IMR-90 (cell line): ENCODE measurements around the gene CUX1. TPM values are rescaled to one million over a fixed set of nuclear protein-coding genes. Genes with fewer than 3 reads are reported as not detected.

Experiments used
- ATAC-seq: fragments of 200-7000 bp; cut with Tn5 transposase; 2 replicates; pipeline ENCODE4 v1.9.1; 2020; ENCODE audit warnings: low read depth, mild to moderate bottlenecking, moderate library complexity
- BruUV-seq: library from RNA; stranded (reverse); fragments of 400-500 nt; replicated peaks from 2 replicates; lab custom pipeline; 2021; lab: Mats Ljungman, UMichigan
- CTCF ChIA-PET: fragments of 300-600 bp; formaldehyde crosslinking; extraction: SDS; loops from one replicate; lab custom pipeline; 2021; ENCODE audit warnings: antibody characterized with exemption; lab: Yijun Ruan, JAX
- POLR2A ChIA-PET: fragments of 300-600 bp; sonication (Branson Sonifier 250); formaldehyde crosslinking; loops from one replicate; lab custom pipeline; 2022; ENCODE audit warnings: antibody characterized with exemption; ENCODE audit not compliant: unreplicated experiment; lab: Charles Lee
- DNase-seq: peaks from one replicate; pipeline ENCODE4 v3.0.0; 2013
- H2AFZ ChIP-seq: replicated peaks from 2 replicates; pipeline ENCODE3; 2013; ENCODE audit warnings: low read length, mild to moderate bottlenecking; ENCODE audit not compliant: poor library complexity
- H2AK5ac ChIP-seq: 2 replicates; pipeline ENCODE4 v1.6.1; 2013; ENCODE audit warnings: low read depth, low read length, inconsistent platforms
- H2AK9ac ChIP-seq: replicated peaks from 2 replicates; pipeline ENCODE3; 2013; ENCODE audit warnings: mild to moderate bottlenecking, low read depth, low read length, moderate library complexity; ENCODE audit not compliant: poor library complexity
- H2BK120ac ChIP-seq: 2 replicates; pipeline ENCODE4 v1.6.1; 2013; ENCODE audit warnings: low read depth, low read length, inconsistent platforms
- H2BK15ac ChIP-seq: 3 replicates; pipeline ENCODE4 v1.6.1; 2013; ENCODE audit warnings: low read depth, low read length, inconsistent platforms
- H2BK20ac ChIP-seq: 2 replicates; pipeline ENCODE4 v1.6.1; 2013; ENCODE audit warnings: low read depth, mild to moderate bottlenecking, inconsistent platforms, low read length, moderate library complexity
- H2BK5ac ChIP-seq: 2 replicates; pipeline ENCODE4 v1.6.1; 2013; ENCODE audit warnings: mild to moderate bottlenecking, low read depth, low read length, inconsistent platforms; ENCODE audit not compliant: poor library complexity, severe bottlenecking
- H3K14ac ChIP-seq: replicated peaks from 2 replicates; pipeline ENCODE4 v1.6.1; 2013; ENCODE audit warnings: low read depth, low read length, inconsistent platforms
- H3K18ac ChIP-seq: 2 replicates; pipeline ENCODE4 v1.6.1; 2013; ENCODE audit warnings: low read depth, low read length, control low read depth
- H3K23ac ChIP-seq: 2 replicates; pipeline ENCODE4 v1.6.1; 2013; ENCODE audit warnings: low read depth, low read length, inconsistent platforms
- H3K27ac ChIP-seq: 2 replicates; pipeline ENCODE4 v1.5.1; 2013; ENCODE audit warnings: mild to moderate bottlenecking, control low read depth, low read length; ENCODE audit not compliant: insufficient read depth
- H3K27me3 ChIP-seq: 2 replicates; pipeline ENCODE4 v1.6.1; 2013; ENCODE audit warnings: low read length; ENCODE audit not compliant: control insufficient read depth, insufficient read depth
- H3K36me3 ChIP-seq: 2 replicates; pipeline ENCODE4 v1.6.1; 2013; ENCODE audit warnings: low read length, mixed read lengths; ENCODE audit not compliant: control insufficient read depth, insufficient read depth
- H3K4ac ChIP-seq: 2 replicates; pipeline ENCODE4 v1.6.1; 2013; ENCODE audit warnings: low read depth, low read length, inconsistent platforms
- H3K4me1 ChIP-seq: 2 replicates; pipeline ENCODE4 v1.6.1; 2013; ENCODE audit warnings: low read length, mixed read lengths; ENCODE audit not compliant: control insufficient read depth, insufficient read depth
- H3K4me2 ChIP-seq: 2 replicates; pipeline ENCODE4 v1.6.1; 2013; ENCODE audit warnings: low read depth, mild to moderate bottlenecking, control low read depth, low read length, moderate library complexity
- H3K4me3 ChIP-seq: 2 replicates; pipeline ENCODE4 v1.5.1; 2013; ENCODE audit warnings: low read depth, mild to moderate bottlenecking, control low read depth, low read length, moderate library complexity; ENCODE audit not compliant: insufficient read depth
- H3K56ac ChIP-seq: 2 replicates; pipeline ENCODE4 v1.6.1; 2013; ENCODE audit warnings: low read length, inconsistent platforms; ENCODE audit not compliant: insufficient read depth; ENCODE audit errors: extremely low read depth
- H3K79me1 ChIP-seq, 2 experiments: 2 replicates each; pipeline ENCODE4 v1.6.1; 2013; ENCODE audit warnings: low read length in 2 of 2, inconsistent platforms in 1 of 2, low read depth in 1 of 2
- H3K9ac ChIP-seq: 2 replicates; pipeline ENCODE4 v1.6.1; 2013; ENCODE audit warnings: low read depth, low read length, control low read depth
- H3K9me1 ChIP-seq: 2 replicates; pipeline ENCODE4 v1.6.1; 2013; ENCODE audit warnings: low read length, inconsistent platforms; ENCODE audit not compliant: insufficient read depth
- H3K9me3 ChIP-seq: 2 replicates; pipeline ENCODE4 v1.6.1; 2013; ENCODE audit warnings: low read length; ENCODE audit not compliant: control insufficient read depth, insufficient read depth
- H4K20me1 ChIP-seq: 2 replicates; pipeline ENCODE4 v1.6.1; 2013; ENCODE audit warnings: low read length, inconsistent platforms; ENCODE audit not compliant: insufficient read depth
- H4K5ac ChIP-seq: 2 replicates; pipeline ENCODE4 v1.6.1; 2013; ENCODE audit warnings: mild to moderate bottlenecking, low read depth, low read length, control low read depth
- H4K8ac ChIP-seq, 2 experiments: 2 replicates each; pipeline ENCODE4 v1.6.1; 2013; ENCODE audit warnings: low read depth in 2 of 2, low read length in 2 of 2, control low read depth in 1 of 2, inconsistent platforms in 1 of 2
- H4K91ac ChIP-seq: 2 replicates; pipeline ENCODE4 v1.6.1; 2013; ENCODE audit warnings: low read depth, low read length, inconsistent platforms; ENCODE audit not compliant: insufficient read depth
- BHLHE40 ChIP-seq: fragments of 150-350 bp; IDR thresholded peaks from 2 replicates; pipeline ENCODE4 v1.6.1; 2016; ENCODE audit warnings: mild to moderate bottlenecking, low read depth, low read length
- ELK1 ChIP-seq: fragments of 150-350 bp; IDR thresholded peaks from 2 replicates; pipeline ENCODE4 v1.6.1; 2016; ENCODE audit warnings: low read depth, mild to moderate bottlenecking, low read length, moderate library complexity, borderline replicate concordance
- MAZ ChIP-seq: IDR thresholded peaks from 2 replicates; pipeline ENCODE4 v1.6.1; 2012; ENCODE audit warnings: low read depth, mild to moderate bottlenecking, low read length, improper control_type of control experiment, moderate library complexity, borderline replicate concordance
- RAD21 ChIP-seq: IDR thresholded peaks from 2 replicates; pipeline ENCODE4 v1.6.1; 2012; ENCODE audit warnings: low read length, improper control_type of control experiment
- RCOR1 ChIP-seq: IDR thresholded peaks from 2 replicates; pipeline ENCODE4 v1.6.1; 2012; ENCODE audit warnings: mild to moderate bottlenecking, low read length, improper control_type of control experiment; ENCODE audit not compliant: insufficient replicate concordance
- USF2 ChIP-seq: fragments of 150-350 bp; IDR thresholded peaks from 2 replicates; pipeline ENCODE4 v1.6.1; 2017; ENCODE audit warnings: mild to moderate bottlenecking, antibody characterized with exemption, low read length, low read depth
- WGBS, 2 experiments: methylation state at CpG; one replicate each; pipeline versions ENCODE4 v1.1.5 to v1.1.7; 2013; ENCODE audit warnings: missing lambda C conversion rate in 2 of 2; ENCODE audit not compliant: insufficient read length in 1 of 2; ENCODE audit errors: extremely low coverage in 2 of 2; 5-methylcytosine and 5-hydroxymethylcytosine counted together
- dilution Hi-C: fragments of 300-500 bp; cut with HindIII; formaldehyde crosslinking; loops from one replicate; pipeline ENCODE4 v1.14.3; 2018; ENCODE audit warnings: low sequenced_read_pairs; ENCODE audit not compliant: unreplicated experiment
- in situ Hi-C: fragments of 300-500 bp; cut with MboI; formaldehyde crosslinking; loops from 3 replicates; pipeline ENCODE4 v1.14.3; 2019; ENCODE audit warnings: low sequenced_read_pairs, inconsistent platforms, mixed read lengths
- intact Hi-C: fragments of 100-400 bp; cut with micrococcal nuclease; formaldehyde crosslinking; loops from 2 replicates; pipeline ENCODE4 v1.10.0; 2022
- polyA plus RNA-seq, 3 experiments: library from polyadenylated mRNA; depleted of rRNA; stranded (reverse); fragments of >200 nt; gene quantifications; 2 replicates each; pipeline ENCODE4 v1.2.3, GENCODE V29; 2012; ENCODE audit warnings: low replicate concordance in 1 of 3
- total RNA-seq: library from RNA; depleted of rRNA; stranded (reverse); fragments of >200 nt; gene quantifications from 2 replicates; pipeline ENCODE4 v1.2.3, GENCODE V29; 2012

The CUX1 gene
- total and polyA plus RNA-seq, 2 of the 4 experiments (the other 2 are of a cell fraction), result 19.7 to 46.4 TPM

- no CpG with 5 or more reads among the region's 6 CpGs for WGBS, 2 experiments
- in situ Hi-C loops, result no loop called here
- BruUV-seq, result no TSS peak
Observed at GRCh38 chr7:101951757-101952156, 134.3 kb downstream of the CUX1 start.

More at GRCh38 chr7:101951757-101952156, 134.3 kb downstream of the CUX1 start:
- Histone ChIP-seq H2AK9ac (no peak overlapping the region), H3K36me3 (no peaks in the 10 kb centered on the region), H2BK15ac (0 out of 3 replicates have a peak overlapping the region, but pooled peaks have one; percentile 97), H2BK5ac (no peak overlapping the region), H4K5ac (no peak overlapping the region), H2AFZ (no peak overlapping the region), H3K4me2 (no peak overlapping the region), H4K8ac (peak overlapping the region in 1 of 2 experiments; percentile 83; a peak in 1 of 4 replicates), H3K79me1 (peaks cover 36 to 86% of the 10 kb centered on the region in 2 experiments), H3K4me3 (no peak overlapping the region), H3K9ac (no peak overlapping the region), H3K23ac (no peak overlapping the region), H4K20me1 (no peaks in the 10 kb centered on the region; the same call in 1 of the 2 replicates), H3K9me3 (no peaks in the 10 kb centered on the region), H3K9me1 (peaks cover 16% of the 10 kb centered on the region), H2AK5ac (peak overlapping the region; percentile 70), H3K27ac (0 out of 2 replicates have a peak overlapping the region, but pooled peaks have one; percentile 31), H2BK120ac (0 out of 2 replicates have a peak overlapping the region, but pooled peaks have one; percentile 26), H3K14ac (no peak overlapping the region), H2BK20ac (peak overlapping the region; percentile 10), H3K4ac (peak overlapping the region; percentile 48; the same call in 1 of the 2 replicates), H3K27me3 (no peaks in the 10 kb centered on the region), H3K56ac (no peak overlapping the region), H3K4me1 (peaks cover 20% of the 10 kb centered on the region), H4K91ac (no peak overlapping the region), H3K18ac (no peak overlapping the region)
- POLR2A ChIA-PET, result no interaction called here
- DNase-seq, result no peak
- no peak for ATAC-seq
- TF ChIP-seq RCOR1 (no peak), ELK1 (no peak), USF2 (no peak), MAZ (no peak), BHLHE40 (no peak), RAD21 (no peak)
- intact Hi-C loops (loop anchor here (5.0 to 10.0 kb wide), 2 partner anchors 134 to 267 kb away; partner anchors contain the start of gene CUX1), dilution Hi-C loops (no loop called here)
- CTCF ChIA-PET, result no interaction called here
